Endodermal cell (in vitro differentiated cells): ENCODE measurements around the gene EGR2. TPM values are rescaled to one million over a fixed set of nuclear protein-coding genes. Genes with fewer than 3 reads are reported as not detected.

ENCODE experiments used
- DNase-seq: peaks from one replicate; pipeline ENCODE4 v3.0.0-alpha.2; 2017
- H3K27ac ChIP-seq: 2 replicates; pipeline ENCODE4 v1.5.1; 2013; ENCODE audit warnings: mild to moderate bottlenecking, low read depth, low read length, moderate library complexity
- H3K27me3 ChIP-seq: 2 replicates; pipeline ENCODE4 v1.6.1; 2013; ENCODE audit warnings: mild to moderate bottlenecking, low read length, moderate library complexity; ENCODE audit not compliant: insufficient read depth, control insufficient read depth, poor library complexity, severe bottlenecking
- H3K36me3 ChIP-seq: 2 replicates; pipeline ENCODE4 v1.7.0; 2013; ENCODE audit warnings: mild to moderate bottlenecking, low read length, moderate library complexity; ENCODE audit not compliant: control insufficient read depth, insufficient read depth
- H3K4me1 ChIP-seq: one replicate; pipeline ENCODE4 v1.7.0; 2013; ENCODE audit warnings: low read length; ENCODE audit not compliant: control insufficient read depth, insufficient read depth
- H3K4me3 ChIP-seq: 2 replicates; pipeline ENCODE4 v1.5.1; 2013; ENCODE audit warnings: mild to moderate bottlenecking, low read length, moderate library complexity
- H3K9ac ChIP-seq: 2 replicates; pipeline ENCODE4 v1.6.1; 2013; ENCODE audit warnings: mild to moderate bottlenecking, low read length, moderate library complexity; ENCODE audit not compliant: poor library complexity, severe bottlenecking; ENCODE audit errors: extremely low read depth
- H3K9me3 ChIP-seq: 2 replicates; pipeline ENCODE4 v1.6.1; 2013; ENCODE audit warnings: mild to moderate bottlenecking, low read length, moderate library complexity; ENCODE audit not compliant: control insufficient read depth
- H3K27ac Mint-ChIP-seq: 2 replicates; pipeline ENCODE4 v1.8.0; 2020; ENCODE audit warnings: mixed read lengths
- H3K27me3 Mint-ChIP-seq: 2 replicates; pipeline ENCODE4 v1.8.0; 2021; ENCODE audit warnings: mild to moderate bottlenecking, mixed read lengths; ENCODE audit not compliant: insufficient read depth
- H3K36me3 Mint-ChIP-seq: 2 replicates; pipeline ENCODE4 v1.8.0; 2020; ENCODE audit warnings: low read depth, mixed read lengths
- H3K4me1 Mint-ChIP-seq: 2 replicates; pipeline ENCODE4 v1.8.0; 2020; ENCODE audit warnings: mixed read lengths
- H3K4me3 Mint-ChIP-seq: 2 replicates; pipeline ENCODE4 v1.8.0; 2020; ENCODE audit warnings: mild to moderate bottlenecking, moderate library complexity, mixed read lengths
- H3K9me3 Mint-ChIP-seq: 2 replicates; pipeline ENCODE4 v1.8.0; 2020; ENCODE audit warnings: mild to moderate bottlenecking, mixed read lengths
- WGBS, 2 experiments: methylation state at CpG; one replicate each; pipeline versions ENCODE4 v1.1.5 to v1.1.7; 2013; ENCODE audit warnings: missing lambda C conversion rate in 2 of 2, mixed read lengths in 1 of 2; ENCODE audit not compliant: insufficient coverage in 1 of 2, insufficient read length in 1 of 2; 5-methylcytosine and 5-hydroxymethylcytosine counted together
- total RNA-seq, 2 donors: library from RNA; stranded (reverse); fragmentation: NEBNext Ultra II Directional in 1 of 2; extraction: Animal tissue kit (Norgen Biotek cat#: 25700) in 1 of 2; gene quantifications; 2 replicates in 1 of 2; 3 replicates in 1 of 2; pipeline ENCODE4 v1.2.1, GENCODE V29; 2021
- TF ChIP-seq, protein P1 (sequence below): fragments of 200-600 bp; sonication (generic); conservative IDR thresholded peaks from 2 replicates; pipeline ENCODE4 v1.5.0; 2021; ENCODE audit warnings: antibody characterized with exemption, mild to moderate bottlenecking

EGR2 gene
- total RNA-seq, 2 donors from 2014 or later: 0.24 to 0.35 TPM

DNA sequence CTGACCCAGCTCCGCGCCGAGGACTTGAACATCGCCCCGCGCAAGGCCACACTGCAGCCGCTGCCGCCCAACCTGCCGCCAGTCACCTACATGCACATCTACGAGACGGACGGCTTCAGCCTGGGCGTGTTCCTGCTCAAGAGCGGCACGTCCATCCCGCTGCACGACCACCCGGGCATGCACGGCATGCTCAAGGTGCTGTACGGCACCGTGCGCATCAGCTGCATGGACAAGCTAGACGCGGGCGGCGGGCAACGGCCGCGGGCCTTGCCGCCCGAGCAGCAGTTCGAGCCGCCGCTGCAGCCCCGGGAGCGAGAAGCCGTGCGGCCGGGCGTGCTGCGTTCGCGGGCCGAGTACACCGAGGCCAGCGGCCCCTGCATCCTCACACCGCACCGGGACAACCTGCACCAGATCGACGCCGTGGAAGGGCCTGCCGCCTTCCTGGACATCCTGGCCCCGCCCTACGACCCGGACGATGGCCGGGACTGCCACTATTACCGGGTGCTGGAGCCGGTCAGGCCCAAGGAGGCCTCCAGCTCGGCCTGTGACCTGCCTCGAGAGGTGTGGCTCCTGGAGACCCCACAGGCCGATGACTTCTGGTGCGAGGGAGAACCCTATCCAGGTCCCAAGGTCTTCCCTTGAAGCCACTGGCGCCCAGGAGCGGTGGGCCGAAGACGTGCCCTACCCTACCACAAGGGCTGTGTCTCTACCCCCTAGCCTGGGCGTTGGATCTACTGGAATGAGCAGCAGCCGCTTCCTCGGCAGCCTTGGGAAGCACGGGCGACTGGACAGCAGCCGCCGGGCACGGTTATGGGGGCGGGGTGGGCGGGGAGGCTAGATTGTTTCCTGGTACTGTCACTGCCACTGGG, 10.7 kb downstream of the EGR2 start:
- H3K9me3 ChIP-seq: no peaks in the 10 kb centered on the region
- Mint-ChIP-seq H3K27me3 (no peaks in the 10 kb centered on the region), H3K9me3 (no peaks in the 10 kb centered on the region), H3K27ac (peak overlapping the region; percentile 84), H3K36me3 (no peaks in the 10 kb centered on the region), H3K4me3 (peak overlapping the region; percentile 75), H3K4me1 (peaks cover 35% of the 10 kb centered on the region)
- 1% methylated on average over 32 to 77 of the region's 77 CpGs for WGBS, 2 experiments
- TF ChIP-seq, protein P1, sequence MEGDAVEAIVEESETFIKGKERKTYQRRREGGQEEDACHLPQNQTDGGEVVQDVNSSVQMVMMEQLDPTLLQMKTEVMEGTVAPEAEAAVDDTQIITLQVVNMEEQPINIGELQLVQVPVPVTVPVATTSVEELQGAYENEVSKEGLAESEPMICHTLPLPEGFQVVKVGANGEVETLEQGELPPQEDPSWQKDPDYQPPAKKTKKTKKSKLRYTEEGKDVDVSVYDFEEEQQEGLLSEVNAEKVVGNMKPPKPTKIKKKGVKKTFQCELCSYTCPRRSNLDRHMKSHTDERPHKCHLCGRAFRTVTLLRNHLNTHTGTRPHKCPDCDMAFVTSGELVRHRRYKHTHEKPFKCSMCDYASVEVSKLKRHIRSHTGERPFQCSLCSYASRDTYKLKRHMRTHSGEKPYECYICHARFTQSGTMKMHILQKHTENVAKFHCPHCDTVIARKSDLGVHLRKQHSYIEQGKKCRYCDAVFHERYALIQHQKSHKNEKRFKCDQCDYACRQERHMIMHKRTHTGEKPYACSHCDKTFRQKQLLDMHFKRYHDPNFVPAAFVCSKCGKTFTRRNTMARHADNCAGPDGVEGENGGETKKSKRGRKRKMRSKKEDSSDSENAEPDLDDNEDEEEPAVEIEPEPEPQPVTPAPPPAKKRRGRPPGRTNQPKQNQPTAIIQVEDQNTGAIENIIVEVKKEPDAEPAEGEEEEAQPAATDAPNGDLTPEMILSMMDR: no peak
- peak overlapping the region; percentile 88 for H3K27ac ChIP-seq
- H3K36me3 ChIP-seq: peaks cover 3% of the 10 kb centered on the region
- H3K9ac ChIP-seq: peak overlapping the region; percentile 59
- H3K27me3 ChIP-seq: no peaks in the 10 kb centered on the region
- DNase-seq: peak; percentile 81
- peak overlapping the region; percentile 85 for H3K4me3 ChIP-seq
- H3K4me1 ChIP-seq: peaks cover 8% of the 10 kb centered on the region

DNA sequence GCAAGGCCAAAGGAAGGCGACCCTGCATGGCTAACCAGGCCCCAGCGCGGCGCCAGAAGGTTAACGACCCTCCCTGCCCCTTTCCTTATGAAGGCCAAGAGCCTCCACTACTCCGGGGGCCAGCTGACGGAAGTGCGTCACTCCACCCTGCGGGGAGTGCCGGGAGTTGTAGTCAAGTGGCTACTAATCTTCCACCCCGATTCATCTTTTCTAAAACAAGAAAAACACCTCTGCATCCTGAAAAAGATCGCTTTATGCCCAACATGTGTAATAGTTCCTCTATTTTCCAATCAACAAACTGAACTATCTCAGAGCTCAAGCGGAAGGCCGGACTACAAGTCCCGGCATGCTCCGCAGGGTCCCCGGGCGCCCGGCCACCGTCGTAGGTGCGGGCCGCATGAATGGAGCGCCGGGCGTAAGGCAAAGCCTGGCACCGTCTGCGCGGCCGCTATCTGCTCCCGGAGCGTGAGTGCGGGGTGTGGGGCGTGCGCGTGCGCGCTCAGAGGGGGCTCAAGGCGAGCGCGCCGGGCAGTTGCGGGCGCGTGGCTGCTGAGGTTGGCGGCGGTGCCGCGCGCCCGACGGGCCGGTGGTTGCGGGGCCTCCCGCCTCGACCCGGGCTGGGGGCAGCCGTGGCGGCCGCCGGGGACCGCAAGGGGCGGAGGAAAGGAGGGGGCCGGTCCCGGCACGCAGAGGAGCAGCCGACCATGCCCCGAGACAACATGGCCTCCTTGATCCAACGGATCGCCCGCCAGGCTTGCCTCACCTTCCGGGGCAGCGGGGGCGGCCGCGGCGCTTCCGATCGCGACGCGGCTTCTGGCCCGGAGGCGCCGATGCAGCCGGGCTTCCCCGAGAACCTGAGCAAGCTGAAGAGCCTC, 11.6 kb downstream of the EGR2 start, which contains the start of gene ADO:
Gene ADO (plus strand): TSS at position 365 of the 875 bp plus-strand sequence. CDS start 340 bp downstream, at position 705.
- peaks cover 8% of the 10 kb centered on the region for H3K4me1 ChIP-seq
- H3K9me3 ChIP-seq: no peaks in the 10 kb centered on the region
- TF ChIP-seq, protein P1: no peak
- peak within 1 kb of the TSS; percentile 88 for H3K27ac ChIP-seq
- DNase-seq: peak; percentile 93
- H3K9ac ChIP-seq: peak within 1 kb of the TSS; percentile 59
- Mint-ChIP-seq H3K4me3 (peak within 1 kb of the TSS; percentile 75), H3K27ac (peak within 1 kb of the TSS; percentile 99), H3K4me1 (peaks cover 41% of the 10 kb centered on the region), H3K9me3 (no peaks in the 10 kb centered on the region), H3K36me3 (no peaks in the 10 kb centered on the region), H3K27me3 (no peaks in the 10 kb centered on the region)
- WGBS, 2 experiments: 0 to 1% methylated on average over 21 to 87 of the region's 87 CpGs
- H3K4me3 ChIP-seq: peak within 1 kb of the TSS; percentile 85
- H3K27me3 ChIP-seq: no peaks in the 10 kb centered on the region
- H3K36me3 ChIP-seq: peaks cover 3% of the 10 kb centered on the region

DNA sequence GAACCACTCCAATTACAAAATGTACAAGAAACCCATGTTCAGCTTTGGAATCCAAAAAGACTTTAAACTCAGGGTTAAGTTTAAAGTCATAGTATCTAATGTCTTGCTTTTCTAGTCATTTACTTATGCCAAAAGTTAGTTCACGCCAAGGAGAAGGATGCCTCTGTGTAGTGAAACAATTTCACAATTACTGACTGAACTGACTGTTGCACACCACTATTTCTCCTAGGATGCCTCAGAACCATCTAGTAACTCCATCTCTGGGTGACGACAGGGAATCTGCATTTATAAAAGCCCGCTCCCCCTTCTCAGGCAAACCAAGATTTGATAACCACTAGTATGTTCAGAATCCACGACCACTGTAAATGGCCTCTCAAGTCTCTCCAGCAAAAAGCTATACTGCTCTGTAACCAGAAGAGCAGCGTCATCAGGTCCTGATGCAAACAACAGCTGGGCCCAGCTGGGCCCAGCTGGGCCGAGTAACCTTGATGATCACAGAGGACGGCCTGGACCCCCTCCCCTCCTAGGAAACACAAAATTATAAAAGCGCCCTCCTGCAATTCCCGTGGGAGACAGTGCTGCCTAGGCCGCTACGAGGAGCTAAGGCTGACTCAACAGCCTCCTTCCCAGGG, 12.3 kb downstream of the EGR2 start:
- H3K27ac Mint-ChIP-seq: peak overlapping the region; percentile 99
- no peak for DNase-seq
- H3K4me3 ChIP-seq: peak overlapping the region; percentile 85
- H3K27me3 ChIP-seq: no peaks in the 10 kb centered on the region
- no peaks in the 10 kb centered on the region for H3K9me3 ChIP-seq
- H3K4me3 Mint-ChIP-seq: peak overlapping the region; percentile 75
- 47 to 100% methylated on average over 2 to 11 of the region's 11 CpGs for WGBS, 2 experiments
- H3K9me3 Mint-ChIP-seq: no peaks in the 10 kb centered on the region
- H3K9ac ChIP-seq: peak overlapping the region; percentile 59
- H3K27me3 Mint-ChIP-seq: no peaks in the 10 kb centered on the region
- no peaks in the 10 kb centered on the region for H3K36me3 Mint-ChIP-seq
- peaks cover 41% of the 10 kb centered on the region for H3K4me1 Mint-ChIP-seq
- H3K27ac ChIP-seq: peak overlapping the region; percentile 88
- TF ChIP-seq, protein P1: no peak
- H3K36me3 ChIP-seq: peaks cover 2% of the 10 kb centered on the region
- peaks cover 8% of the 10 kb centered on the region for H3K4me1 ChIP-seq
